Measurements from ENCODE around the gene NCCRP1. TPM values are rescaled to one million over a fixed set of nuclear protein-coding genes. Genes with fewer than 3 reads are reported as not detected.
A peak's percentile ranks its signal among the peaks of the same experiment; 100 is the strongest.

The NCCRP1 gene
- total and polyA plus RNA-seq, 2 experiments from 2014 or later, result 2.5 to 7.0 TPM

GRCh38 chr19:39169143-39169810, 27.5 kb upstream of the NCCRP1 start:
- peaks cover 21% of the 10 kb centered on the region for H3K4me1 ChIP-seq (ENCODE audit: insufficient read depth)
- DNase-seq (ENCODE audit: low spot score), result no peak
- H3K4me3 ChIP-seq, result no peak overlapping the region
- H2AFZ ChIP-seq, result no peak overlapping the region
- no peaks in the 10 kb centered on the region for H3K36me3 ChIP-seq (replicated peaks; ENCODE audit: insufficient read depth, low read depth)
- H3K27ac ChIP-seq, result no peak overlapping the region
- no peaks in the 10 kb centered on the region for H3K27me3 ChIP-seq
- peaks cover 31% of the 10 kb centered on the region for H4K20me1 ChIP-seq (ENCODE audit: insufficient read depth, poor library complexity, severe bottlenecking)
- H3K4me2 ChIP-seq, result no peak overlapping the region
- no peaks in the 10 kb centered on the region for H3K9me3 ChIP-seq (ENCODE audit: low read depth)
- WGBS (ENCODE audit: low lambda C conversion rate, missing lambda C conversion rate), result 99% methylated on average over 20 of the region's 36 CpGs
- H3K79me2 ChIP-seq, result peaks cover 39% of the 10 kb centered on the region
- TF ChIP-seq CTCF (IDR thresholded peaks at IDR 0.05; ENCODE audit: poor library complexity) (no peak), EZH2 (IDR thresholded peaks at IDR 0.05; ENCODE audit: borderline replicate concordance) (no peak), EZH2phosphoT487 (IDR thresholded peaks at IDR 0.05; ENCODE audit: low read depth, severe bottlenecking, unreplicated experiment) (no peak)
- H3K9me2 ChIP-seq (replicated peaks; ENCODE audit: insufficient read depth), result no peaks in the 10 kb centered on the region

- TF ChIP-seq EZH2phosphoT487 (IDR thresholded peaks at IDR 0.05; ENCODE audit: low read depth, severe bottlenecking, unreplicated experiment) (no peak), CTCF (IDR thresholded peaks at IDR 0.05; ENCODE audit: poor library complexity) (no peak), EZH2 (IDR thresholded peaks at IDR 0.05; ENCODE audit: borderline replicate concordance) (no peak)
- Histone ChIP-seq H3K4me3 (no peak overlapping the region), H3K27ac (no peak overlapping the region), H3K79me2 (peaks cover 28% of the 10 kb centered on the region), H2AFZ (no peak overlapping the region), H3K36me3 (replicated peaks; ENCODE audit: insufficient read depth, low read depth) (no peaks in the 10 kb centered on the region), H3K9me3 (ENCODE audit: low read depth) (no peaks in the 10 kb centered on the region), H3K4me2 (no peak overlapping the region), H4K20me1 (ENCODE audit: insufficient read depth, poor library complexity, severe bottlenecking) (peaks cover 25% of the 10 kb centered on the region), H3K4me1 (ENCODE audit: insufficient read depth) (peaks cover 21% of the 10 kb centered on the region), H3K27me3 (no peaks in the 10 kb centered on the region), H3K9me2 (replicated peaks; ENCODE audit: insufficient read depth) (no peaks in the 10 kb centered on the region)
- no peak for DNase-seq (ENCODE audit: low spot score)
- 89% methylated on average over 17 of the region's 17 CpGs for WGBS (ENCODE audit: low lambda C conversion rate, missing lambda C conversion rate)
Observed at GRCh38 chr19:39170386-39171231, 26.2 kb upstream of the NCCRP1 start.

GRCh38 chr19:39171479-39172465, 25.0 kb upstream of the NCCRP1 start:
- Histone ChIP-seq H2AFZ (no peak overlapping the region), H3K36me3 (replicated peaks; ENCODE audit: insufficient read depth, low read depth) (no peaks in the 10 kb centered on the region), H3K4me3 (no peak overlapping the region), H4K20me1 (ENCODE audit: insufficient read depth, poor library complexity, severe bottlenecking) (peaks cover 14% of the 10 kb centered on the region), H3K79me2 (peaks cover 16% of the 10 kb centered on the region), H3K27ac (peak overlapping the region; percentile 46), H3K27me3 (no peaks in the 10 kb centered on the region), H3K9me2 (replicated peaks; ENCODE audit: insufficient read depth) (no peaks in the 10 kb centered on the region), H3K4me1 (ENCODE audit: insufficient read depth) (peaks cover 15% of the 10 kb centered on the region), H3K9me3 (ENCODE audit: low read depth) (no peaks in the 10 kb centered on the region), H3K4me2 (no peak overlapping the region)
- TF ChIP-seq CTCF (IDR thresholded peaks at IDR 0.05; ENCODE audit: poor library complexity) (no peak), EZH2phosphoT487 (IDR thresholded peaks at IDR 0.05; ENCODE audit: low read depth, severe bottlenecking, unreplicated experiment) (no peak), EZH2 (IDR thresholded peaks at IDR 0.05; ENCODE audit: borderline replicate concordance) (no peak)
- WGBS (ENCODE audit: low lambda C conversion rate, missing lambda C conversion rate), result 71% methylated on average over 26 of the region's 27 CpGs
- no peak for DNase-seq (ENCODE audit: low spot score)

Measured in hepatocyte (in vitro differentiated cells).